Measurements from ENCODE around the gene KCTD6. TPM values are rescaled to one million over a fixed set of nuclear protein-coding genes. Genes with fewer than 3 reads are reported as not detected.

Gene KCTD6
- total RNA-seq, 4 donors from 2014 or later = 4.3 to 8.3 (median 5.8) TPM

- TF ChIP-seq POLR2A (IDR thresholded peaks at IDR 0.05) (no peak), CTCF (IDR thresholded peaks at IDR 0.05 in 4 of 5, conservative IDR thresholded peaks at IDR 0.05 in 1 of 5) (no peak)
Observed at GRCh38 chr3:58495101-58495500, 3.2 kb downstream of the KCTD6 start.

GRCh38 chr3:58496206-58496857 lies 4.4 kb downstream of the KCTD6 start:
- H3K27me3 ChIP-seq = no peaks in the 10 kb centered on the region
- H3K4me3 ChIP-seq = no peak overlapping the region
- no peaks in the 10 kb centered on the region for H3K9me3 ChIP-seq
- peaks cover 0 to 10% of the 10 kb centered on the region in 2 donors for H3K36me3 ChIP-seq
- no peak overlapping the region for H3K27ac ChIP-seq
- peaks cover 52 to 58% of the 10 kb centered on the region in 2 donors for H3K4me1 ChIP-seq
- TF ChIP-seq POLR2A (IDR thresholded peaks at IDR 0.05) = no peak
- TF ChIP-seq CTCF (IDR thresholded peaks at IDR 0.05 in 4 of 5, conservative IDR thresholded peaks at IDR 0.05 in 1 of 5) = no peak
- DNase-seq = no peak
- intact Hi-C loops (cut with DNase I; ENCODE audit: low total_unique reads) = no loop called here
- in situ Hi-C loops (cut with MboI; ENCODE audit: low sequenced_read_pairs in 4 of 4) = loop anchor here in 2 of 4 donors (10.0 kb wide), 2 partner anchors 162 to 192 kb away; partner anchors contain the start of genes HTD2 (in 1 of the 2), PXK (in 1 of the 2) and RPP14 (in 1 of the 2)
- no peak for ATAC-seq

More at GRCh38 chr3:58495101-58495500, 3.2 kb downstream of the KCTD6 start:
- H3K4me3 ChIP-seq = no peak overlapping the region
- no peaks in the 10 kb centered on the region for H3K36me3 ChIP-seq
- in situ Hi-C loops (cut with MboI; ENCODE audit: low sequenced_read_pairs in 4 of 4) (loop anchor here in 2 of 4 donors (10.0 kb wide), 2 partner anchors 160 to 190 kb away; partner anchors contain the start of genes HTD2 (in 1 of the 2), PXK (in 1 of the 2) and RPP14 (in 1 of the 2)), intact Hi-C loops (cut with DNase I; ENCODE audit: low total_unique reads) (no loop called here)
- H3K4me1 ChIP-seq = peaks cover 59 to 64% of the 10 kb centered on the region in 2 donors
- no peaks in the 10 kb centered on the region for H3K9me3 ChIP-seq
- H3K27me3 ChIP-seq = no peaks in the 10 kb centered on the region
- DNase-seq (no peak), ATAC-seq (no peak)
- peak overlapping the region in 1 of 4 donors; percentile 82 for H3K27ac ChIP-seq

GRCh38 chr3:58497097-58497496 lies 5.2 kb downstream of the KCTD6 start:
- DNase-seq (no peak), ATAC-seq (no peak)
- Histone ChIP-seq H3K27ac (no peak overlapping the region), H3K36me3 (peaks cover 0 to 13% of the 10 kb centered on the region in 2 donors), H3K27me3 (no peaks in the 10 kb centered on the region), H3K4me3 (no peak overlapping the region), H3K4me1 (peaks cover 52 to 56% of the 10 kb centered on the region in 2 donors), H3K9me3 (no peaks in the 10 kb centered on the region)
- no peak for TF ChIP-seq POLR2A (IDR thresholded peaks at IDR 0.05)
- TF ChIP-seq CTCF (IDR thresholded peaks at IDR 0.05 in 4 of 5, conservative IDR thresholded peaks at IDR 0.05 in 1 of 5) = no peak
- in situ Hi-C loops (cut with MboI; ENCODE audit: low sequenced_read_pairs in 4 of 4) (loop anchor here in 2 of 4 donors (10.0 kb wide), 2 partner anchors 162 to 192 kb away; partner anchors contain the start of genes HTD2 (in 1 of the 2), PXK (in 1 of the 2) and RPP14 (in 1 of the 2)), intact Hi-C loops (cut with DNase I; ENCODE audit: low total_unique reads) (no loop called here)

- peaks cover 0 to 8% of the 10 kb centered on the region in 2 donors for H3K4me1 ChIP-seq
- peaks cover 0 to 19% of the 10 kb centered on the region in 2 donors for H3K36me3 ChIP-seq
- intact Hi-C loops (cut with DNase I; ENCODE audit: low total_unique reads) = no loop called here
- no peak overlapping the region for H3K4me3 ChIP-seq
- in situ Hi-C loops (cut with MboI; ENCODE audit: low sequenced_read_pairs in 4 of 4) = no loop called here
- H3K27ac ChIP-seq = no peak overlapping the region
- H3K9me3 ChIP-seq = no peaks in the 10 kb centered on the region
- no peak for DNase-seq
- H3K27me3 ChIP-seq = no peaks in the 10 kb centered on the region
- no peak for TF ChIP-seq POLR2A (IDR thresholded peaks at IDR 0.05)
- no peak for TF ChIP-seq CTCF (IDR thresholded peaks at IDR 0.05 in 4 of 5, conservative IDR thresholded peaks at IDR 0.05 in 1 of 5)
- no peak for ATAC-seq
Observed at GRCh38 chr3:58502872-58503271, 11.0 kb downstream of the KCTD6 start.
